ENCODE results near the gene ZG16B.

- TF ChIP-seq CTCF (IDR thresholded peaks at IDR 0.05) = no peak
- TF ChIP-seq POLR2A (IDR thresholded peaks at IDR 0.05) = no peak
- no peak for TF ChIP-seq EP300 (IDR thresholded peaks at IDR 0.05)
Observed at GRCh38 chr16:2843526-2843925, 13.4 kb downstream of the ZG16B start.
